ENCODE measurements around the gene CRISP1. TPM values are rescaled to one million over a fixed set of nuclear protein-coding genes. Genes with fewer than 3 reads are reported as not detected.

Gene CRISP1
- total and polyA plus RNA-seq, 9 of the 15 experiments (the other 6 are each of a cell fraction or from before 2014, with no cell fraction given), result not detected

- TF ChIP-seq CEBPB (tag; IDR thresholded peaks at IDR 0.05) (peak; percentile 41; the same call in 1 of the 2 replicates), ZNF143 (CRISPR knock-in tag; IDR thresholded peaks at IDR 0.05) (no peak), TRIM28 (IDR thresholded peaks at IDR 0.05) (0 out of 2 replicates have a peak, but pooled peaks have one; percentile 42), PKNOX1 (IDR thresholded peaks at IDR 0.05) (no peak), MTA3 (IDR thresholded peaks at IDR 0.05; ENCODE audit: borderline replicate concordance) (no peak), FUS (optimal IDR thresholded peaks at IDR 0.05; ENCODE audit: low read depth, low read length) (no peak), EGR1 (conservative IDR thresholded peaks at IDR 0.05) (no peak), RFX5 (IDR thresholded peaks at IDR 0.05; ENCODE audit: low read depth, low read length) (no peak), STAT5B (CRISPR knock-in tag; IDR thresholded peaks at IDR 0.05) (no peak), ATF3 (IDR thresholded peaks at IDR 0.05) (peak; percentile 60), ATF3 (CRISPR knock-in tag; conservative IDR thresholded peaks at IDR 0.05) (no peak), CEBPG (CRISPR knock-in tag; IDR thresholded peaks at IDR 0.05) (peak; percentile 84), CEBPG (tag; conservative IDR thresholded peaks at IDR 0.05 in 1 of 2, IDR thresholded peaks at IDR 0.05 in 1 of 2) (peak in 1 of 2 experiments; percentile 72; a peak in 2 of 4 replicates), TRIM24 (IDR thresholded peaks at IDR 0.05) (peak; percentile 97), MEIS2 (IDR thresholded peaks at IDR 0.05; ENCODE audit: partially characterized antibody) (peak; percentile 13), HDGF (IDR thresholded peaks at IDR 0.05) (no peak), ATF7 (IDR thresholded peaks at IDR 0.05) (0 out of 2 replicates have a peak, but pooled peaks have one; percentile 25), USF2 (CRISPR knock-in tag; IDR thresholded peaks at IDR 0.05) (no peak), ESRRA (IDR thresholded peaks at IDR 0.05; ENCODE audit: borderline replicate concordance, low read depth) (no peak), ATF4 (CRISPR knock-in tag; IDR thresholded peaks at IDR 0.05) (0 out of 2 replicates have a peak, but pooled peaks have one; percentile 31), PREB (CRISPR knock-in tag; IDR thresholded peaks at IDR 0.05) (no peak), TCF7L2 (IDR thresholded peaks at IDR 0.05; ENCODE audit: low read depth, low read length) (no peak)
Measured at GRCh38 chr6:49868951-49869529, 2.7 kb upstream of the CRISP1 start (continued).

Data from K562 (cell line).